WTC11 (cell line): Measurements from ENCODE around the gene POLR3F. TPM values are rescaled to one million over a fixed set of nuclear protein-coding genes. Genes with fewer than 3 reads are reported as not detected.

Source experiments
- ATAC-seq: fragments of 200-7000 bp; cut with Tn5 transposase; 2 replicates; pipeline ENCODE4 v1.10.0; 2021; ENCODE audit warnings: mild to moderate bottlenecking, moderate library complexity
- CTCF ChIA-PET: fragments of 300-600 bp; sonication (Branson Sonifier 250); formaldehyde crosslinking; loops from one replicate; lab custom pipeline; 2021; ENCODE audit warnings: antibody characterized with exemption; lab: Charles Lee
- POLR2A ChIA-PET: fragments of 350-600 bp; sonication (Branson Sonifier 250); formaldehyde crosslinking; loops from one replicate; lab custom pipeline; 2021; ENCODE audit warnings: antibody characterized with exemption; lab: Charles Lee
- DNase-seq: peaks from one replicate; pipeline ENCODE4 v3.0.0; 2021; ENCODE audit warnings: low spot score
- H3K27ac Mint-ChIP-seq: 2 replicates; pipeline ENCODE4 v1.8.0; 2021; ENCODE audit warnings: mixed read lengths
- H3K27me3 Mint-ChIP-seq: 2 replicates; pipeline ENCODE4 v1.8.0; 2021; ENCODE audit warnings: low read depth, mild to moderate bottlenecking, moderate library complexity, mixed read lengths
- H3K36me3 Mint-ChIP-seq: 2 replicates; pipeline ENCODE4 v1.8.0; 2021; ENCODE audit warnings: mixed read lengths
- H3K4me1 Mint-ChIP-seq: 2 replicates; pipeline ENCODE4 v1.8.0; 2022; ENCODE audit warnings: mixed read lengths
- H3K4me3 Mint-ChIP-seq: 2 replicates; pipeline ENCODE4 v1.8.0; 2021; ENCODE audit warnings: mild to moderate bottlenecking, moderate library complexity, mixed read lengths
- H3K9me3 Mint-ChIP-seq: 2 replicates; pipeline ENCODE4 v1.8.0; 2021; ENCODE audit warnings: mixed read lengths
- AFF4 ChIP-seq: sonication (generic); formaldehyde crosslinking; IDR thresholded peaks from 2 replicates; pipeline ENCODE4 v1.8.1; 2023; ENCODE audit warnings: mild to moderate bottlenecking, missing genetic modification reagents, borderline replicate concordance
- AR ChIP-seq: fragments of 250-450 bp; sonication (Bioruptor Pico); IDR thresholded peaks from 2 replicates; pipeline ENCODE4 v1.9.0; 2021; ENCODE audit warnings: mild to moderate bottlenecking
- ATF3 ChIP-seq: sonication (generic); formaldehyde crosslinking; conservative IDR thresholded peaks from 2 replicates; pipeline ENCODE4 v1.8.1; 2022; ENCODE audit warnings: mild to moderate bottlenecking, missing genetic modification reagents
- CREM ChIP-seq: sonication (generic); formaldehyde crosslinking; IDR thresholded peaks from 2 replicates; pipeline ENCODE4 v1.8.1; 2022; ENCODE audit warnings: mild to moderate bottlenecking, missing genetic modification reagents, moderate library complexity
- ESRRA ChIP-seq: sonication (generic); formaldehyde crosslinking; IDR thresholded peaks from 2 replicates; pipeline ENCODE4 v1.8.1; 2022; ENCODE audit warnings: mild to moderate bottlenecking, missing genetic modification reagents, borderline replicate concordance
- FOXJ3 ChIP-seq: sonication (generic); formaldehyde crosslinking; IDR thresholded peaks from 2 replicates; pipeline ENCODE4 v1.9.0; 2021; ENCODE audit warnings: missing genetic modification reagents, mild to moderate bottlenecking, borderline replicate concordance
- HMGXB4 ChIP-seq: sonication (generic); formaldehyde crosslinking; IDR thresholded peaks from 2 replicates; pipeline ENCODE4 v1.8.1; 2023; ENCODE audit warnings: mild to moderate bottlenecking, moderate library complexity, missing genetic modification reagents
- JUN ChIP-seq: sonication (generic); formaldehyde crosslinking; IDR thresholded peaks from 2 replicates; pipeline ENCODE4 v1.8.0; 2023; ENCODE audit warnings: mild to moderate bottlenecking, missing genetic modification reagents
- KAT7 ChIP-seq: sonication (generic); formaldehyde crosslinking; IDR thresholded peaks from 2 replicates; pipeline ENCODE4 v1.8.1; 2023; ENCODE audit warnings: missing genetic modification reagents, mild to moderate bottlenecking, borderline replicate concordance
- NR1H2 ChIP-seq: sonication (generic); formaldehyde crosslinking; IDR thresholded peaks from 2 replicates; pipeline ENCODE4 v1.9.0; 2021; ENCODE audit warnings: mild to moderate bottlenecking, moderate library complexity, missing genetic modification reagents
- PRDM15 ChIP-seq: sonication (generic); formaldehyde crosslinking; IDR thresholded peaks from 2 replicates; pipeline ENCODE4 v1.8.0; 2022; ENCODE audit warnings: missing genetic modification reagents
- SOX15 ChIP-seq: fragments of 250-450 bp; sonication (Bioruptor Pico); IDR thresholded peaks from 2 replicates; pipeline ENCODE4 v1.9.0; 2021; ENCODE audit warnings: mild to moderate bottlenecking
- TCF7 ChIP-seq: sonication (generic); formaldehyde crosslinking; IDR thresholded peaks from 2 replicates; pipeline ENCODE4 v1.8.0; 2022; ENCODE audit warnings: mild to moderate bottlenecking, low read depth, missing genetic modification reagents, moderate library complexity
- TEAD4 ChIP-seq: sonication (generic); formaldehyde crosslinking; IDR thresholded peaks from 2 replicates; pipeline ENCODE4 v1.8.0; 2022; ENCODE audit warnings: mild to moderate bottlenecking, missing genetic modification reagents
- ZMAT4 ChIP-seq: fragments of 250-450 bp; sonication (Bioruptor Pico); IDR thresholded peaks from 2 replicates; pipeline ENCODE4 v1.9.0; 2021; ENCODE audit warnings: mild to moderate bottlenecking
- ZNF121 ChIP-seq: sonication (generic); formaldehyde crosslinking; IDR thresholded peaks from 2 replicates; pipeline ENCODE4 v1.8.0; 2023; ENCODE audit warnings: missing genetic modification reagents
- ZNF232 ChIP-seq: sonication (generic); formaldehyde crosslinking; IDR thresholded peaks from 2 replicates; pipeline ENCODE4 v1.8.0; 2022; ENCODE audit warnings: mild to moderate bottlenecking, missing genetic modification reagents
- ZNF425 ChIP-seq: fragments of 250-450 bp; sonication (Bioruptor Pico); conservative IDR thresholded peaks from 2 replicates; pipeline ENCODE4 v1.9.0; 2021; ENCODE audit warnings: mild to moderate bottlenecking
- total RNA-seq: library from RNA; stranded (reverse); gene quantifications from 3 replicates; pipeline ENCODE4 v1.2.3, GENCODE V29; 2021

POLR3F gene
- total RNA-seq, 1 experiment from 2014 or later: 12.7 TPM

- TF ChIP-seq HMGXB4 (CRISPR knock-in tag): no peak
- TF ChIP-seq ESRRA: no peak
- no peak for TF ChIP-seq KAT7
- no peak for TF ChIP-seq ZMAT4
- TF ChIP-seq ZNF232: no peak
- TF ChIP-seq AR (CRISPR knock-in tag): no peak
- TF ChIP-seq ZNF121 (CRISPR knock-in tag): no peak
- no peak for TF ChIP-seq AFF4
- TF ChIP-seq ATF3 (CRISPR knock-in tag): no peak
- no peak for TF ChIP-seq JUN
Observed at GRCh38 chr20:18440403-18440802, 26.8 kb upstream of the POLR3F start (continued).

GRCh38 chr20:18443886-18444285 lies 23.3 kb upstream of the POLR3F start:
- Mint-ChIP-seq H3K27me3 (no peaks in the 10 kb centered on the region), H3K27ac (no peak overlapping the region; the same call in 1 of the 2 replicates), H3K9me3 (no peaks in the 10 kb centered on the region), H3K4me3 (no peak overlapping the region), H3K36me3 (peaks cover 3% of the 10 kb centered on the region; the same call in 1 of the 2 replicates), H3K4me1 (no peaks in the 10 kb centered on the region)
- no peak for ATAC-seq
- TF ChIP-seq NR1H2 (CRISPR knock-in tag) (no peak), ESRRA (no peak), ZNF425 (no peak), TEAD4 (CRISPR knock-in tag) (no peak), TCF7 (CRISPR knock-in tag) (no peak), FOXJ3 (CRISPR knock-in tag) (no peak), PRDM15 (CRISPR knock-in tag) (no peak), CREM (CRISPR knock-in tag) (no peak), SOX15 (CRISPR knock-in tag) (no peak)
- POLR2A ChIA-PET: no interaction called here
- CTCF ChIA-PET: no interaction called here
- no peak for DNase-seq
